ENCODE measurements around the gene GNMT.

GRCh38 chr6:42963179-42963854 lies 2.8 kb downstream of the GNMT start:
- TF ChIP-seq CTCF (IDR thresholded peaks at IDR 0.05; ENCODE audit: low read length) (no peak), EZH2 (IDR thresholded peaks at IDR 0.05; ENCODE audit: borderline replicate concordance, low read length) (no peak)
